Thoracic aorta (tissue), 2 donors: Measurements from ENCODE around the gene PIM1. TPM values are rescaled to one million over a fixed set of nuclear protein-coding genes. Genes with fewer than 3 reads are reported as not detected.
"Not testable (repeated sequence)": the region's sequence is repeated elsewhere in the genome, so short reads cannot be mapped to it uniquely, and the experiment has no call there.

ENCODE experiments used
- ATAC-seq: fragments of 150-250 bp; one replicate; pipeline ENCODE4 v1.8.0; 2017; ENCODE audit warnings: low read depth; ENCODE audit not compliant: insufficient number of reproducible peaks, low FRiP score
- DNase-seq: peaks from one replicate; pipeline ENCODE4 v3.0.0-alpha.2; 2020; ENCODE audit warnings: low spot score
- H3K27ac ChIP-seq, 2 donors: fragments of 200-600 bp; sonication (generic); 1 replicate in 1 of 2; 2 replicates in 1 of 2; pipeline ENCODE4 v1.5.1; 2016; ENCODE audit warnings: mild to moderate bottlenecking in 2 of 2, moderate library complexity in 2 of 2
- H3K27me3 ChIP-seq: fragments of 200-600 bp; sonication (generic); replicated peaks from 2 replicates; pipeline ENCODE4 v1.6.0; 2016; ENCODE audit warnings: mild to moderate bottlenecking; ENCODE audit not compliant: insufficient read depth
- H3K36me3 ChIP-seq: fragments of 200-600 bp; sonication (generic); one replicate; pipeline ENCODE4 v1.5.1; 2016
- H3K4me1 ChIP-seq, 2 donors: fragments of 200-600 bp; sonication (generic); 1 replicate in 1 of 2; 2 replicates in 1 of 2; pipeline versions ENCODE4 v1.5.1 to v1.6.0; 2016; ENCODE audit warnings: low read depth in 2 of 2, mild to moderate bottlenecking in 1 of 2; ENCODE audit not compliant: control insufficient read depth in 1 of 2
- H3K4me3 ChIP-seq: fragments of 200-600 bp; sonication (generic); 2 replicates; pipeline ENCODE4 v1.5.1; 2016; ENCODE audit warnings: mild to moderate bottlenecking
- H3K9me3 ChIP-seq: fragments of 200-600 bp; sonication (generic); 2 replicates; pipeline ENCODE4 v1.5.1; 2016
- CTCF ChIP-seq: fragments of 200-600 bp; sonication (generic); IDR thresholded peaks from one replicate; pipeline ENCODE4 v1.5.1; 2019; ENCODE audit warnings: antibody characterized with exemption
- total RNA-seq, 2 donors: library from RNA; depleted of rRNA; stranded (reverse); fragments of >200 nt; gene quantifications; one replicate each; pipeline versions ENCODE4 v1.1.0 to v1.2.3, GENCODE V29; 2016

PIM1 gene
- total RNA-seq, 2 donors from 2014 or later: 28.8 to 53.6 TPM

- DNase-seq: no peak
- no peak for ATAC-seq
- H3K4me1 ChIP-seq: no peaks in the 10 kb centered on the region
Measured at GRCh38 chr6:37192666-37193065, 22.7 kb downstream of the PIM1 start.

GRCh38 chr6:37194886-37195285, 24.9 kb downstream of the PIM1 start:
- not testable (repeated sequence) for H3K4me3 ChIP-seq, H3K9me3 ChIP-seq, H3K27ac ChIP-seq, H3K27me3 ChIP-seq, ATAC-seq, H3K4me1 ChIP-seq, DNase-seq, H3K36me3 ChIP-seq

More at GRCh38 chr6:37192666-37193065, 22.7 kb downstream of the PIM1 start:
- no peak overlapping the region for H3K27ac ChIP-seq
- no peaks in the 10 kb centered on the region for H3K36me3 ChIP-seq
- H3K27me3 ChIP-seq: no peaks in the 10 kb centered on the region
- no peak for TF ChIP-seq CTCF
- H3K4me3 ChIP-seq: no peak overlapping the region
- no peaks in the 10 kb centered on the region for H3K9me3 ChIP-seq

GRCh38 chr6:37196451-37196850, 26.5 kb downstream of the PIM1 start:
- not testable (repeated sequence) for H3K27ac ChIP-seq, DNase-seq, H3K4me3 ChIP-seq, H3K27me3 ChIP-seq, ATAC-seq, H3K4me1 ChIP-seq, H3K9me3 ChIP-seq, H3K36me3 ChIP-seq

- no peaks in the 10 kb centered on the region for H3K9me3 ChIP-seq
- no peaks in the 10 kb centered on the region for H3K27me3 ChIP-seq
- no peaks in the 10 kb centered on the region for H3K36me3 ChIP-seq
- no peak for TF ChIP-seq CTCF
- no peak overlapping the region for H3K4me3 ChIP-seq
- H3K4me1 ChIP-seq: no peaks in the 10 kb centered on the region
- no peak for DNase-seq
- ATAC-seq: no peak
- H3K27ac ChIP-seq: no peak overlapping the region
Measured at GRCh38 chr6:37200085-37200484, 30.1 kb downstream of the PIM1 start.

- no peak for ATAC-seq
- no peak overlapping the region for H3K27ac ChIP-seq
- no peaks in the 10 kb centered on the region for H3K9me3 ChIP-seq
- H3K27me3 ChIP-seq: no peaks in the 10 kb centered on the region
- no peaks in the 10 kb centered on the region for H3K4me1 ChIP-seq
- TF ChIP-seq CTCF: no peak
- no peak for DNase-seq
- H3K4me3 ChIP-seq: no peak overlapping the region
- no peaks in the 10 kb centered on the region for H3K36me3 ChIP-seq
Measured at GRCh38 chr6:37201726-37202125, 31.8 kb downstream of the PIM1 start.

GRCh38 chr6:37202788-37203491, 33.0 kb downstream of the PIM1 start:
- ATAC-seq (no peak), DNase-seq (no peak)
- no peaks in the 10 kb centered on the region for H3K36me3 ChIP-seq
- no peak overlapping the region for H3K27ac ChIP-seq
- H3K27me3 ChIP-seq: no peaks in the 10 kb centered on the region
- no peak overlapping the region for H3K4me3 ChIP-seq
- no peaks in the 10 kb centered on the region for H3K9me3 ChIP-seq
- TF ChIP-seq CTCF: no peak
- H3K4me1 ChIP-seq: no peaks in the 10 kb centered on the region
